Retina (tissue), 1 donor: ENCODE data around the gene GLB1L2.
"Not testable (repeated sequence)": the region's sequence is repeated elsewhere in the genome, so short reads cannot be mapped to it uniquely, and the experiment has no call there.

Experiments
- DNase-seq: peaks from one replicate; pipeline ENCODE4 v3.0.0-alpha.2; 2016

GLB1L2 gene, protein sequence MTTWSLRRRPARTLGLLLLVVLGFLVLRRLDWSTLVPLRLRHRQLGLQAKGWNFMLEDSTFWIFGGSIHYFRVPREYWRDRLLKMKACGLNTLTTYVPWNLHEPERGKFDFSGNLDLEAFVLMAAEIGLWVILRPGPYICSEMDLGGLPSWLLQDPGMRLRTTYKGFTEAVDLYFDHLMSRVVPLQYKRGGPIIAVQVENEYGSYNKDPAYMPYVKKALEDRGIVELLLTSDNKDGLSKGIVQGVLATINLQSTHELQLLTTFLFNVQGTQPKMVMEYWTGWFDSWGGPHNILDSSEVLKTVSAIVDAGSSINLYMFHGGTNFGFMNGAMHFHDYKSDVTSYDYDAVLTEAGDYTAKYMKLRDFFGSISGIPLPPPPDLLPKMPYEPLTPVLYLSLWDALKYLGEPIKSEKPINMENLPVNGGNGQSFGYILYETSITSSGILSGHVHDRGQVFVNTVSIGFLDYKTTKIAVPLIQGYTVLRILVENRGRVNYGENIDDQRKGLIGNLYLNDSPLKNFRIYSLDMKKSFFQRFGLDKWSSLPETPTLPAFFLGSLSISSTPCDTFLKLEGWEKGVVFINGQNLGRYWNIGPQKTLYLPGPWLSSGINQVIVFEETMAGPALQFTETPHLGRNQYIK

GRCh38 chr11:134331354-134332188 lies at the start of gene GLB1L2:
TSS of gene GLB1L2 (plus strand) at chr11:134331988. CDS start at chr11:134332062, 74 bp downstream.
- peak; percentile 89 for DNase-seq

GRCh38 chr11:134282121-134283045 lies 49.4 kb upstream of the GLB1L2 start:
- no peak for DNase-seq

DNA sequence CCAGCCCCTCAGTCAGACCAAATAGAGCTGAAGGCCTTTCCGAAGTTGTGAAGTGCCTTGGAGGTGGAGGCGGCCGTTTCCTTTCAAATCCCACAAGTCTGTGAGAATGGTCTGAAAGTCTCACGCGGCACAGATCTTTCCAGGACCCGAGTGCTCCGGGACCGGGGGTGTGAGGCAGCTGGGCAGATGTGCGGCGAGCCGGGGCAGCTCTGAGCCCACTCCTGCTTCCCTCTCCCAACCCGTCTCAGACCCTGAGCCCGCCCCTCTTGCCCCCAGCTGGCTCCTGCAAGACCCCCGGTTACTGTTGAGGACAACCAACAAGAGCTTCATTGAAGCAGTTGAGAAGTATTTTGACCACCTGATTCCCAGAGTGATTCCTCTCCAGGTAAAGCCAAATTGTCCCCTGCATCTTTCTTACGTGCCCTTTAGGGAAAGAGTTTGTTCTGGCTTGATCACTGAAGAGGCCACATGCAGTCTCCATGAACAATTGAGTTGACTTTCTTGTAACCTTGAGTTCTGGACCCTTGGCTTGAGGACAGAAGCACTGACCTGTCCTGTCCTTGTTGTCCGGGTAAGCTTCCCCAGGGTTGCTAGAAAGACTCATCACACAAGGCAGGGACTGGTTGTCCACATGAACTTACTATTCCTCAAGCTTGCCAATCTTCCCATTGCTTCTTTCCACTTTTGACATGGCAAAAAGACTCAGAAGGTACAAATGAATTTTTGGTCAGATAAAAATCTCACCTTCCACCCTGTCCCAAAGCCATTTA lies 48.1 kb upstream of the GLB1L2 start:
- DNase-seq = no peak

- not testable (repeated sequence) for DNase-seq
These were observed 47.4 kb upstream of the GLB1L2 start for GRCh38 chr11:134284349-134284748.

DNA sequence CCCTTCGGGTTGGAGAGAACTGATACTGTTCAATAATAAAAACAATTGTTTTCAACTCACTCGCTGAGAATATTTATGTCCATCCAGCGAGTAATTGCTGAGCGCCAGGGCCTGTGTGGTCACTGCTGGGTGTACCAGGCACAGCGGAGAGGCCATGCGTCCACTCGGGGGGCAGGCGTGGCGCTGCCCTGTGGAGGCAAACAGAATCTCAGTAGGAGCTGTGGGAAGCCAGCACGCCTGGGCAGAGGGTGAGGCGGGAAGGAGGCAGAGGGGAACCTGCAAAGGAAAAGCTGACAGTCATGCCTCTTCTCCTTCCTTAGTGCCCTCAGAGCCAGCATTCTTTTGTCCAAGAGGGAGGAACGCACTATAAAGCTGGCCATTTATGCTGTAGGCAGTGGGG lies 44.2 kb upstream of the GLB1L2 start:
- no peak for DNase-seq

- no peak for DNase-seq
These were observed 43.3 kb upstream of the GLB1L2 start for GRCh38 chr11:134288486-134288885.

DNA sequence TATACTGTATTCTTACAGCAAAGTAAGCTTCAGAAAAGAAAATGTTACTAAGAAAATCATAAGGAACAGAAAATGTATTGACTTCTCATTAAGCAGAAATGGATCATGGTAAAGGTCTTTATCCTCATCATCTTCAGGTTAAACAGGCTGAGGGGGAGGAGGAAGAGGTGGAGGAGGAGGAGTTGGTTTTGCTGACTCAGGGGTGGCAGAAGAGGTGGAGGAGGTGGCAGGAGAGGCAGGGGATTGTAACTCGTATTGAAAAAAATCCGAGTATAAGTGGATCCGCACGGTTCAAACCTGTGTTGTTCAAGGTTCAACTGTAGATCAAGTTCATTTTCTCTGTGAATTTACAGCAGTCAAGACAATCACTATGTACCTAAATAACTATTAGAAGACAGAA lies 42.6 kb upstream of the GLB1L2 start:
- no peak for DNase-seq

DNA sequence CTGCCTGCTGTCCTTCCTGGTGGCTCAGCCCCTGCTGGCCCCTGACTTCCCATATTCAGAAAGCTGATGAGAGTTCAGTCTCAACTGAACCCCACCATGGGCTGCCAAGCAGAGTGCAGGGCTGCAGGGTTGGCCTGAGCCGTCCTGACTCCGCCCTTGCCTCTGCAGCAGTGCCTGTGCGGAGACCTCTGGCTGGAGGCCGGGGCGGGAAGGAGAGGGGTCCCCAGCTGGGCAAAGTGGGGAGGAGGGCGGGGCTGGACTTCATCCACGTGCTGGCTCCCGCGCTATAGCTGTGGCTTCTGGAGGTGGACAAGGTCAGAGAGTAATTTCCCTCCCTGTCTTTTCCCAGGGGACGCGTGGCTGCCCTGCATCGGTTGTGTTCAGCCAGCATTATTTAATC lies 42.0 kb upstream of the GLB1L2 start:
- peak; percentile 67 for DNase-seq

DNA sequence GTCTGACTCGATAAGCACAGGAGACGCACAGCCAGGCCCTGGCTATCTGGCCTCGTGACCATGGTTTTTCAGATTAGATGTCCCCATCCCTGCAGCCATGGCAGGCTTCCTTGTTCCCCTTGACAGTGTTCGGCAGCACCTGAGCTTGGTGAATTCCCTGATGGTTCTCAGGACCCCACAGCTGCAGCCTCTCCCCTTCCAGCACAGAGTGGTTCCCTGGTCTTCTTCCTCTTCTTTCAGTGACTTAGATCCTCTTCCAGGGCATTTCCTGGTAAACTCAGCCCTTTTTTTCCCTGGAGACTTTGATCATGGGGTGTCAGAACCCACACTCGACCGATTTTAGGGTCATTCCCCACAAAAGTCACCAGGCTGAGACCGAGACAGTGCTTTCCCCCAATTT lies 41.1 kb upstream of the GLB1L2 start:
- no peak for DNase-seq

DNA sequence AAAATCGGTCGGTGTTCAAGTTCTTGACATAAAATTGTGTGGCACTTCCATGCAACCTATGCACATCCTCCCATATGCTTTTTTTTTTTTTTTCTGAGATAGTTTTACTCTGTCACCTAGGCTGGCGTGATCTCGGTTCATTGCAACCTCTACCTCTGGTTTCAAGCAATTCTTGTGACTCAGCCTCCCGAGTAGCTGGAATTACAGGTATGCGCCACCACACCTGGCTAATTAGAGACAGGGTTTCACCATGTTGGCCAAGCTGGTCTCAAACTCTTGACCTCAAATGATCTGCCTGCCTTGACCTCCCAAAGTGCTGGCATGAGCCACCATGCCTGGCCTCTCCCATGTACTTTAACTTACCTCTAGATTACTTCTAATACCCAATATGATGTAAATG lies 40.6 kb upstream of the GLB1L2 start:
- no peak for DNase-seq

DNA sequence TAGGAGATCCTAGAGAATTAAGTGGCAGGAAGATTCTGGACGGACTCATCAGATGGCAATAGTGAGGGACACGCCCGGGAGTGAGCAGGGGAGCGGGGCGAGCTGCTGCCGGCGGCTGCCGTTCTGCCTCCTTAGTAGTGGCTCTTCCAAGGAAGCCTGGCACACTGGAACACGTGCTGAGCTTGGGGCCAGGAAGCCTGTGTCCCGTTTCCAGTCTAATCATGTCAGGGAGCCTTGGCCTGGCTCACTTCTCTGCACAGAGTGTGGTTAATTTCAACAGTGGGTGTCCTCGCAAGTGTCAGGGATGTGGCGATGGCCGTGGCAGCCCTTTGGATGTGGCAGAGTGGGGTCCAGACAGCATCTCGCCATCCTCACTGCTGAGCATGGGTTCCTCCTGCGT lies 39.1 kb upstream of the GLB1L2 start:
- no peak for DNase-seq

DNA sequence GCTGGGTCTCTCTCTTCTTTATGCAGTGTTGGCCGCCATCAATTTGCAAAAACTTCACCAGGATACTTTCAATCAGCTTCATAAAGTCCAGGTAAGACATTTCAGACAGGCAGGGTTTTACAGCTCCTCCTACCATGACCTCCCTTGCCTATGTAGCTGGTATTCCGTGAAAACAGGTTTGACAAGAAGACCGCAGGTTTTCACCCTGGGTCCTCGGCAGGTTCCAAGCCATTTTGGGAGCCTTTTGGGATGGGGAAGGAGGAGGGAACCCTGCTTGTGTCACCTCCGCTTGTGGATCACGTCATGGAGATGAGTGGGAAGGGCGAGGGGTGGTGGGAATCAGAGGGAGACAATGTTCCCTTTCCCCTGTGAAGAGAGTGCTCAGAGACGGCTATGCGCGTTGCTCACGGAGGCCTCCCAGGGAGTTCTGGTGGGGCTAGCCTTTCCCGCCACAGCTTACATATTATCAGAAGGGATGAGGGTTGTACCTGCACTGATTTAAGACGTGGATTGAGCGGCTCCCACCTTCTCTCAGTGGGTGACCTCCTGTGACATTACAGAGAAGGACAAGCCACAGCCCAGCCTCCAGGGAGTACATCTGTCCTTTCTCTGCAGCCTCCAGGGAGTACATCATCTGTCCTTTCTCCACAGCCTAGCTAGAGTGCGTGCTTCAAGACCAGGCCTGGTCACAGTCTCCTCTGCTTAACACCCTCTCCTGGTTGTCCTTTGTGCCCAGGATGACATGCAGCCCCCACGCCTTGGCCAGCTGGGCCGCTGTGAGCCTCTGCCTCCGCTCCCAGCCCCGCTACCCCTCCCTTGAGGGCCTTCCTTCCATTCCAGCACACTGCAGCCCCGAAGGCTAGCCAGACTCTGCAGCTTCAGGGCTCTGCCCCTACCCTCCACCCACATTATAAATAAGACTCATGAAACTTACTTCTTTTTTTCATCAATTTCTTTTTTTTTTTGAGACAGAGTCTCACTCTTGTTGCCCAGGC lies 38.4 kb upstream of the GLB1L2 start:
- no peak for DNase-seq

GRCh38 chr11:134294664-134295063 lies 37.1 kb upstream of the GLB1L2 start:
- no peak for DNase-seq

GRCh38 chr11:134312223-134312622 lies 19.6 kb upstream of the GLB1L2 start:
- DNase-seq = no peak

GRCh38 chr11:134312807-134313206 lies 19.0 kb upstream of the GLB1L2 start:
- no peak for DNase-seq

DNA sequence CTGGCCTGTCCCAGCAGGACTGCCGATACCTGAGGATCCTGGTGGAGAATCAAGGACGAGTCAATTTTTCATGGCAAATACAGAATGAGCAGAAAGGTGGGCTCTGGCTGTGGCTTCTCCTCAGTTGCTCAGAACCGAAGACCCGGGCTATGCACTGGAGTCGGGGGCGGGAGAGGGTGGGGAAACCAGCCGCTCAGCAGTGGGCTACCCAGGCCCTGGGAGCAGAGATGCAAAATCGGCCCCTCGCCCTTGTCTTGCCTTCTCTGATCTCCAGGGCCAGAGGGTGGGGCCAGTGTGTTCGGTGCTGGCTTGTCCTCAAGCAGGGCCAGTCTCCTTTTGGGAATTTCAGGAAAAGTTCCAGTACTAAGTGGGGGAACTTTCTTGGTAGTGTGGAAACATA lies 18.4 kb upstream of the GLB1L2 start:
- DNase-seq = no peak

DNA sequence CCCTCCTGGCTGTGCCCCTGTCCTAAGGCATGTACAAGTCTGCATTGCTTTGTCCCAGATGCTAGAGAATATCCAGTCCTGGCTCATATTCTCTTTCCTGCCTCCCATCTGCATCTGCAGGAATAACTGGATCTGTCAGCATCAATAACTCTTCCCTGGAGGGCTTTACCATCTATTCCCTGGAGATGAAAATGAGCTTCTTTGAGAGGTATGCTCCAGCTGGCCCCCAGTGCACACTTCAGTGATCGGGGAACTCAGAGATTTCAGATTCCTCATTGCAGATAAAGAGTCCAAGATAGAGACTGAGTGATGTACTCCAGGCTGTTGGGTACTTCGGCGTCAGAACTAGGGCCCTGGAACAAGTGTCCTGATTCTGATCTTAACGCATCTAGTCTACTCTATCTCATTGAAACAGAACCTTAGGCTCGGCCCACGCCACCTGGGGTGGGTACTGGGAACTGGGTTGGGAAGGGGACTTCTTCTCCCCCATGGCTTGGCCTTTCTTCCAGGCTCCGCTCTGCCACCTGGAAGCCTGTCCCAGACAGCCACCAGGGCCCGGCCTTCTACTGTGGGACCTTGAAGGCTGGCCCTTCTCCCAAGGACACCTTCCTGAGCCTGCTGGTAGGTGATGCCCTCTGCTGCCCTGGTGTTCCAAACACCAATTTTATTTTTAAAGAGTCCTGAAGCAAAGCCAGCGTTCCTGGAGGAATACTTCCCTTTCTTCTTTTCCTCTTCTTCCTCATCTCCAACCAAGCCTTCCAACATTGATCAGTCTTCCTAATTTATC lies 17.8 kb upstream of the GLB1L2 start:
- no peak for DNase-seq

DNA sequence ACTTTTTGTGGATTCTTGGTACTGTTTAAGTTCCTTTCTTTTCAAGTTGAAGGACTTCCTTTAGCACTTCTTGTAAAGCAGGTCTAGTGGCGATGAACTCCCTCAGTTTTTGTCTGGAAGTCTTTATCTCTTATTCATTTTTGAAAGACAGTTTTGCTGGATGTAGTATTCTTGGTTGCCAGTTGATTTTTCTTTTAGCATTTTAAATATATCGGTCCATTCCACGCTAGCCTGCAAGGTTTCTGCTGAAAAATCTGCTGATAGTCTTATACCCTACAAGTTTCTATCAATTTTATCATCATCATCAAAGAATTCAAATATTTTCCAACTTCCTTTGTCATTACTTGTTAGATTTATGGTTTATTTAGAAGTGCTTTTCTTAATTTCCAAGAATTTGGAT lies 14.7 kb upstream of the GLB1L2 start:
- DNase-seq = no peak

DNA sequence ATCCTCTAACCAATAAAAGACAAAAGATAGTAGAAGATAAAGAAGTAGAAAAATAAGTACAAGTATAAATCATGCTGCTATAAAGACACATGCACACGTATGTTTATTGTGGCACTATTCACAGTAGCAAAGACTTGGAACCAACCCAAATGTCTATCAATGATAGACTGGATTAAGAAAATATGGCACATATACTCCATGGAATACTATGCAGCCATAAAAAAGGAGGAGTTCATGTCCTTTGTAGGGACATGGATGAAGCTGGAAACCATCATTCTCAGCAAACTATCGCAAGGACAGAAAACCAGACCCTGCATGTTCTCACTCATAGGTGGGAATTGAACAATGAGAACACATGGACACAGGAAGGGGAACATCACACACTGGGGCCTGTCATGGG lies 10.4 kb upstream of the GLB1L2 start:
- not testable (repeated sequence) for DNase-seq

DNA sequence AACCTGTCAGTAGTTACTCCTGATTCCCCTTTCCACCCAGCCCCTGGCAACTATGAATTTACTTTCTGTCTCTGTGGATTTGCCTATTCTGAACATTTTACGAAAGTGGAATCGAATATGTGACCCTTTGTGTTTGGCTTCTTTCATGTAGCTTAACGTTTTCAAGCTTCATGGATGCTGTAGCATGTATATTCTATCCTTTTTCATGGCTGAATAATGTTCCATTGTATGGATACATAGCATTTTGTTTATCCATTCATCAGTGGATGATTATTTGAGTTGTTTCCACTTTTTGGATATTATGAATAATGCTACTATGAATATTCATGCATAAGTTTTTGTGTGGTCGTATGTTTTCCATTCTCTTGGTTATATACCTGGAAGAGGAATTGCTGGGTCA lies 9.2 kb upstream of the GLB1L2 start:
- DNase-seq = no peak
